ENCODE data around the gene NMT1.

Gene NMT1

GRCh38 chr17:45106096-45106495, 45.0 kb downstream of the NMT1 start:
- no peak for DNase-seq

GRCh38 chr17:45106582-45106981, 45.5 kb downstream of the NMT1 start:
- no peak for DNase-seq

GRCh38 chr17:45107293-45108010, 46.3 kb downstream of the NMT1 start:
- DNase-seq: no peak

GRCh38 chr17:45108051-45108450, 46.9 kb downstream of the NMT1 start:
- DNase-seq: no peak

- no peak for DNase-seq
Observed at GRCh38 chr17:45108595-45109521, 47.7 kb downstream of the NMT1 start.

- DNase-seq: no peak
Observed at GRCh38 chr17:45110676-45111611, 49.8 kb downstream of the NMT1 start.

- no peak for DNase-seq
Observed at GRCh38 chr17:45111850-45112249, 50.7 kb downstream of the NMT1 start.

GRCh38 chr17:45112559-45113423, 51.7 kb downstream of the NMT1 start:
- DNase-seq: no peak

- no peak for DNase-seq
Observed at GRCh38 chr17:45113424-45113754, 52.3 kb downstream of the NMT1 start.

GRCh38 chr17:45114117-45114932, 53.2 kb downstream of the NMT1 start:
- no peak for DNase-seq

GRCh38 chr17:45115015-45115625, 54.0 kb downstream of the NMT1 start:
- no peak for DNase-seq

- DNase-seq: no peak
Observed at GRCh38 chr17:45115871-45116270, 54.8 kb downstream of the NMT1 start.

GRCh38 chr17:45116434-45117016, 55.4 kb downstream of the NMT1 start:
- no peak for DNase-seq

GRCh38 chr17:45117334-45117733, 56.2 kb downstream of the NMT1 start:
- no peak for DNase-seq

GRCh38 chr17:45117848-45118646, 56.9 kb downstream of the NMT1 start:
- no peak for DNase-seq

GRCh38 chr17:45118691-45119090, 57.6 kb downstream of the NMT1 start:
- no peak for DNase-seq

- no peak for DNase-seq
Observed at GRCh38 chr17:45119964-45120363, 58.8 kb downstream of the NMT1 start.

GRCh38 chr17:45120558-45120957, 59.4 kb downstream of the NMT1 start:
- no peak for DNase-seq

GRCh38 chr17:45121055-45121454, 59.9 kb downstream of the NMT1 start:
- no peak for DNase-seq

Measured in T-helper 2 cell (primary cell).